GM12872 (cell line): ENCODE measurements around the gene TBCK.

ENCODE experiments used
- TF ChIP-seq, protein P1 (sequence below): IDR thresholded peaks from 3 replicates; pipeline ENCODE4 v1.5.1; 2011; ENCODE audit warnings: low read depth, mild to moderate bottlenecking, low read length, moderate library complexity; ENCODE audit not compliant: insufficient read depth

Gene TBCK

DNA sequence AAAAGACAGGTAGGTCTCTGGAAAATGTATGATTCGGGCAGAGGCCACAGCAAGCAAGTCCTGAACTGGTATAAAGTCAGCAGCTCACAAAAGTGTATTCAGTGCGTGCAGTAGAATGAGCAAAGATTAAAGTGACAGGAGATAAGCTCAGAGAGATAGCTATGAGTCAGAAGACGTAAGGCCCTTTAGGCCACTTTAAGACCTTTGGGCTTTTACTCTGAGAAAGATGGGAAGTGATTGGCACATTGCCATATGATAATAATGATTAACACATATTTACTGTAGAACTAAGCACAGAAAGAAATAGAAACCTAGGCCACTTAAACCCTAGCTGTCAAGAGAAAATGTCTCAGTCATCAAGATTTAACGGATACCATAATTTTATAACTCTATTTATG lies 51.7 kb downstream of the TBCK start:
- TF ChIP-seq, protein P1, sequence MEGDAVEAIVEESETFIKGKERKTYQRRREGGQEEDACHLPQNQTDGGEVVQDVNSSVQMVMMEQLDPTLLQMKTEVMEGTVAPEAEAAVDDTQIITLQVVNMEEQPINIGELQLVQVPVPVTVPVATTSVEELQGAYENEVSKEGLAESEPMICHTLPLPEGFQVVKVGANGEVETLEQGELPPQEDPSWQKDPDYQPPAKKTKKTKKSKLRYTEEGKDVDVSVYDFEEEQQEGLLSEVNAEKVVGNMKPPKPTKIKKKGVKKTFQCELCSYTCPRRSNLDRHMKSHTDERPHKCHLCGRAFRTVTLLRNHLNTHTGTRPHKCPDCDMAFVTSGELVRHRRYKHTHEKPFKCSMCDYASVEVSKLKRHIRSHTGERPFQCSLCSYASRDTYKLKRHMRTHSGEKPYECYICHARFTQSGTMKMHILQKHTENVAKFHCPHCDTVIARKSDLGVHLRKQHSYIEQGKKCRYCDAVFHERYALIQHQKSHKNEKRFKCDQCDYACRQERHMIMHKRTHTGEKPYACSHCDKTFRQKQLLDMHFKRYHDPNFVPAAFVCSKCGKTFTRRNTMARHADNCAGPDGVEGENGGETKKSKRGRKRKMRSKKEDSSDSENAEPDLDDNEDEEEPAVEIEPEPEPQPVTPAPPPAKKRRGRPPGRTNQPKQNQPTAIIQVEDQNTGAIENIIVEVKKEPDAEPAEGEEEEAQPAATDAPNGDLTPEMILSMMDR = no peak

DNA sequence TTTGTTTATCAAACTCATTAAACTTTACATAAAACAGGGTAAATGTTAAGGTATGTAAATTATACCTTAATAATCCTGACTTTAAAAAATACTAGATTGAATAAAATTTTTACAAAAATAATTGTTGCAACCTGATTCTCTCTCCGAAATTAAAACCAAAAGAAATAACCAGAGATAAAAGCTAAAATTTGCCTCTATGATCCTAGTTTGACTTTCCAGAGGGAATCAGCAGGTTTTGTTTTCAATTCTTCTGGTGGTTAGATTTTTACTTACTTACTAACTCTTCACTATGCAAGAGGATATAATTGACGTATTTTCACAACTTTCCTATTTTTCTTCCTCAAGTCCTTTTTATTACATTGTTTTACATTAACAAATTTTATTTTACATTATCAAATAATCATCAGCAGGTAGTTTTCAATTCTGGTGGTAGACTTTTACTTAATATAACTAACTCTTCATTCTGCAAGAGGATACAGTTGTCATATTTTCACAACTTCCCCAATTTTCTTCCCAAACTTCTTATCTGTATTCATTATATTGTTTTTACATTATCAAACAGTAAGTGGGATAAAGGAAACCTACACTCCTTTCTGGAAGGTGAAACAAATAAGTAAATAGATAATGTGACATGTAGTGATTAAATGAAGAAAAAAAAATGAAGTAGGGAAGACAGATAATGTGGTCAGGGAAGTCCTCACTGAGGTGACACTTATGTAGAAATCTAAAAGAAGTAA lies 52.2 kb downstream of the TBCK start:
- TF ChIP-seq, protein P1 = no peak

DNA sequence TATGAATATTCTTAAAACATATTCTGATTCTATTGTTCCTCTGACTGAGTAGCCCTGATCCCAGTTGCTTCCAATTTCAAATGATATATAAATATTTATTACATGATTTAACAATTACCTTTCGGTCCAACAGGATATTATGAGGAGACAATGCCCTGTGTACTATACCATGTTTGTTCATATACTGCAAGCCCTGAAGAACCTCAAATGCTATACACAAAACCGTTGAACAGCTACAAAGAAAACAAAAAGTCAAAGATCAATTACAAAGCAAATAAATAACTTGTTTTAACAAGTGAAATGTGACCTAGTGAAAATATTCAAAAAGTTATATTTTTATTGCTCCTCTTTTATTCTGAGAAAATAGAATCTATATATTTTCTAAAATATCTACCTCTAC lies 54.0 kb downstream of the TBCK start:
- TF ChIP-seq, protein P1 = no peak

DNA sequence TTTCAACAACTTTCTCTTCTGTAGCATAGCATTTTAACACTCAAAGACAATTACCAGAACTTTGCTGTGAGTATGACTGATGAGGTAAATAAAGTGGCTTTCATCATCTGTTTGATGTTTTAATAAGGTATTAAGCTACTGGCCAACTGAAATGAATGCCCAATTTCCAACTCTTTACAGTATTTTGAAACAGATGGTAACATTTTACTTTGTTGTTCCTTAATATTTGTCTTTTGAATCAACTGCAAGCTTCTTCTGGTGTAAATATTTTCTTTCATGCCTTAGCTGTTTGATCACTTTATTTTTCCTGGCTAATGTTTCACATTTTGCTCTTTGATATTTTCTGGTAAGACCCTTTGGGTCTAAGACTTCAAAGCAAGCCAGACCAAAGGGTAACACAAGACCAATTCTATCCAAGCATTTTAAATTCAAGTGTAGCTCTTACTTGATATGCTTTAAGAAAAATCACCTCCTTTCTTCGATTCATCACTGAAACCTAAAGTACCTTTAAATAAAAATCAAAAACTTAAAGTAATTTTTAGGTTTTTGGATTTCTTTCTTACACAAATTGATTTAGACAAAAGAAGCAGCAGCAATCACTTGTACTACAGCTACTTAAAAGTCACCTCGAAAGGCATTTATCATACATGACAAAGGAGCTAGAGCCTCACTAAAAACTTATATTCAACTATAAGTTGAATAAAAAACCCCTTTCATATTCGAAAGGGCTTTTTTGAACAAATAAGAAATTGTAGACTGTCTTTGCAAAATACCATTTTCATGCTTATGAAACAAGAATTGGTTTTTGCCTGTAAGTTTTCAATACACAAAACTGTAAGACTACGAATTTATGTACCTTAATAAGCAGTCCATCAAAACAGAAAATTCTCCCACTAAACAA lies 57.6 kb downstream of the TBCK start:
- TF ChIP-seq, protein P1 = no peak

DNA sequence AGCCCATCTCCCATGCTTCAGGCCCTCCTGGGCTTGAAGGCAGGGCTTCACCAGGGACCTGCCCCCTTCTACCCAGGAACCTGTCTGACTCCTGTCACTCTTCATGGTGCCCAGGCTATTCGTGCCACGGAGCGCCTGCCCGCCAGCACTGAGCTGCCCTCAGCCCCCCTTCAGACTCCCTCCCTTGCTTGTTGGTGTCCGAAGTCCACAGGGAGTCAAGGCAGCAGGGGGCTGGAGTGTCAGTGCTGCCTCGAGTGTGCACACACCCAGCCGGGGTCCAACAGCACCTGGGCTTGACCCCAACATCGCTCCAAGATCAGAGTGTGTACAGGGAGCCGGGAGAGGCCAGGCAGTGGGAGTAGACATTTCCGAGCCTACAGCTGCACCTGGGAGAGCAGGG lies 59.8 kb downstream of the TBCK start:
- TF ChIP-seq, protein P1 = no peak

DNA sequence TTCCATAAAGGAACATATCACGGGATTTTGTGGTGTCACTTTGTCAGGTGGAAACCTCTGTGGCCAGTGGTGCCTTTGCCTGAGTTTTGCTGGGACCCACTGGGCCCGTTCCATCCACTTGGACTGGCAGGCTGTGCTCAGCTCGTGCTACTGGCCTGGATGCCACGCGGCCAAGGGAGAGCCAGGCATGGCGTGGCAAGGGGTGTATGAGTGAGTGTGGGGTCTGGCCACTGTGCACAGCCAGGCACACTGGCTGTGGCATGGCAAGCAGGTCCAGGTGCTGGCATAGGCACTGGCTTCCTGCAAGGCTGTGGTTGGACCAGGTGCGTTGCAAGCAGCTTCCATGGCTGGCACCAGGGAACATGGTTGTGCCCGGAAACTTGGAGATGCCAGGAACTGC lies 60.8 kb downstream of the TBCK start:
- TF ChIP-seq, protein P1 = no peak

DNA sequence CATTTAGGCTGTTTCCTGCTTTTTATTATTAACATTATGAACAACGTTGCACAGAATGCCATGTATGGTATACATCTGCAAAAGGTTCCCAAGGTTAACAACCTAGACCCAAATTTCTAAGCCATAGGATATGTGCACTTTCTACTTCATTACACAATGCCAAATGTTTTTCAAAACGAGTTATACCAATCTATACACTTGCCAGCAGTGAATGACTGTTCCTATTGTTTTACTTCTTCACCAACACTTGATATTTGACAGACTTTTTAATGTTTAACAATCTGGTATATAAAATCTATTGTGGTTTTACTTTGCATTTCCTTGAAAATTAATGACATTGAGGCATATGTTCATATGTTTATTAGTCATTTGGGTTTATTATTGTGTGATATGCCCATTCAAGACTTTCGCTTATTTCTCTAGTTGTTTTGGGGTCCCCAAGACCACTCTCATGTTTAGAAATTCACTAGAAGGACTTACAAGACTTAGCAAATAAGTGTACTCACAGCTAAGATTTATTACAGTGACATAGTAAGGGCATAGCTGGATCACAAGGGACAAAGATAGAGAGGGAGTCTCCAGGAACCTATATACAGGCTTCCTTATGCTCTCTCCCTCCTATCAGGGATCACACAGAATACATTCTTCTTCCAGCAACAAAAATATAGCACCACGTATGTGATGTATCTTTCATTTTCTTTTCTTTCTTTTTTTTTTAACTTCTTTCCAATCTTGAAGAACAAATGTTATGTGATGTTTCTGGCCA lies 62.5 kb downstream of the TBCK start:
- TF ChIP-seq, protein P1 = no peak
